ENCODE results near the gene AGRN. TPM values are rescaled to one million over a fixed set of nuclear protein-coding genes. Genes with fewer than 3 reads are reported as not detected.

Gene AGRN
- total RNA-seq, 4 donors from 2014 or later: 8.2 to 86.9 (median 26.2) TPM

DNA sequence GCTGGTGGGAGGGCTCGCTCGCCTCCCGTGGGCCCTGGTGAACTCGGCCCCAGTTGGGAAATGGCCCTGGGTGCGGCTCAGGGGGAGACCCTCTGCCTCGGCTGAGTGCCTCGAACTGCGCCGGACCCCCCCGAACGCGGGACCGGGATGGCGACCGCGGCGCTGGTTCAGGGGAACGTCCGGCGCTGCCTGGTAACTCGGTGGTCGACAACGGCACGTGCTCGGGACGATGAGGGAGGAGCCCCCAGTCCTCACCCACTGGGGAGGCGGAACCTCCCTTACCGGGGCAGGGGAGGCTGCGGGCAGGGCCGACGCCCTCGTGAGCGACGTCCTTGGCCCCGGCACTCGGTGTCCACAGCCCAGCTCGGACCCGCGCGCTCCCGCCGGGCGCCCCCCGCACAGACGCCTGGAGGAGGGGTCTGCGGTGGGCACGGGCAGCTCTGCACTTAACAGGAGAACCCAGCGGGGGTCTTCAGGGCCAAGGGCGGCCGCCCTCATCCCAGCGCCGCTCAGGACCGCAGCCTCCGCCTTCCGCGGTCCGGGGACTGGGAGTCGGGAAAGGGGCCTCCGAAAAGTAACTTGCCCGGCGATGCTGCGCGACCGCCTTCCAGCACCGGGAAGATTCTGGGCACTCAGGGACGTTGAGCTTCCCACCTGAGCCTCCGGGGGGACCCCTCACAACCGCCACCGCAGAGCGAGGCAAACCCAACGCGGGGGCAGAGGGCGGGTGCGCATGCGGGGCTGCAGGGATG is 21.8 kb upstream of the AGRN start:
- H3K36me3 ChIP-seq: no peaks in the 10 kb centered on the region
- peak in 1 of 2 donors; percentile 17 for DNase-seq
- H3K9me3 ChIP-seq: no peaks in the 10 kb centered on the region
- H3K27me3 ChIP-seq: peaks cover 0 to 4% of the 10 kb centered on the region in 2 donors
- no peak for TF ChIP-seq POLR2A (IDR thresholded peaks at IDR 0.05)
- TF ChIP-seq, protein P1, sequence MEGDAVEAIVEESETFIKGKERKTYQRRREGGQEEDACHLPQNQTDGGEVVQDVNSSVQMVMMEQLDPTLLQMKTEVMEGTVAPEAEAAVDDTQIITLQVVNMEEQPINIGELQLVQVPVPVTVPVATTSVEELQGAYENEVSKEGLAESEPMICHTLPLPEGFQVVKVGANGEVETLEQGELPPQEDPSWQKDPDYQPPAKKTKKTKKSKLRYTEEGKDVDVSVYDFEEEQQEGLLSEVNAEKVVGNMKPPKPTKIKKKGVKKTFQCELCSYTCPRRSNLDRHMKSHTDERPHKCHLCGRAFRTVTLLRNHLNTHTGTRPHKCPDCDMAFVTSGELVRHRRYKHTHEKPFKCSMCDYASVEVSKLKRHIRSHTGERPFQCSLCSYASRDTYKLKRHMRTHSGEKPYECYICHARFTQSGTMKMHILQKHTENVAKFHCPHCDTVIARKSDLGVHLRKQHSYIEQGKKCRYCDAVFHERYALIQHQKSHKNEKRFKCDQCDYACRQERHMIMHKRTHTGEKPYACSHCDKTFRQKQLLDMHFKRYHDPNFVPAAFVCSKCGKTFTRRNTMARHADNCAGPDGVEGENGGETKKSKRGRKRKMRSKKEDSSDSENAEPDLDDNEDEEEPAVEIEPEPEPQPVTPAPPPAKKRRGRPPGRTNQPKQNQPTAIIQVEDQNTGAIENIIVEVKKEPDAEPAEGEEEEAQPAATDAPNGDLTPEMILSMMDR (IDR thresholded peaks at IDR 0.05): no peak
- intact Hi-C loops (cut with DNase I; ENCODE audit: low total_unique reads): no loop called here
- no peaks in the 10 kb centered on the region for H3K4me1 ChIP-seq
- H3K27ac ChIP-seq: peak overlapping the region; percentile 93 to 94
- H3K4me3 ChIP-seq: peak overlapping the region in 1 of 2 donors; percentile 53

DNA sequence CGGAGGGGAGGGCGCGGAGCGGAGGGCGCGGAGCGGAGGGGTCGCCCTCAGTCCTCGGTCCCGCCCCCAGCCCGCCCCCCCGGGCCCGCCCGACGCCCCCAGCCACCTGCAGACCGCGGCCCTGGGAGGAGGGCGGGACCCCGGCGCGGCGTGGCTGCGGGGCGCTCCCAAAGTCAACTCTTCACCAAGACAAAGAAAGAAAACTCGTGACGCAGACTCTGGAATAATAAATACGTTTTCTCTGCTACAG is 21.2 kb upstream of the AGRN start:
- Histone ChIP-seq H3K27ac (peak overlapping the region; percentile 93 to 94), H3K27me3 (peaks cover 0 to 4% of the 10 kb centered on the region in 2 donors), H3K4me3 (peak overlapping the region; percentile 53 to 60), H3K36me3 (no peaks in the 10 kb centered on the region), H3K9me3 (no peaks in the 10 kb centered on the region), H3K4me1 (no peaks in the 10 kb centered on the region)
- no peak for TF ChIP-seq POLR2A (IDR thresholded peaks at IDR 0.05)
- TF ChIP-seq, protein P1 (IDR thresholded peaks at IDR 0.05): no peak
- intact Hi-C loops (cut with DNase I; ENCODE audit: low total_unique reads): no loop called here
- no peak for DNase-seq

DNA sequence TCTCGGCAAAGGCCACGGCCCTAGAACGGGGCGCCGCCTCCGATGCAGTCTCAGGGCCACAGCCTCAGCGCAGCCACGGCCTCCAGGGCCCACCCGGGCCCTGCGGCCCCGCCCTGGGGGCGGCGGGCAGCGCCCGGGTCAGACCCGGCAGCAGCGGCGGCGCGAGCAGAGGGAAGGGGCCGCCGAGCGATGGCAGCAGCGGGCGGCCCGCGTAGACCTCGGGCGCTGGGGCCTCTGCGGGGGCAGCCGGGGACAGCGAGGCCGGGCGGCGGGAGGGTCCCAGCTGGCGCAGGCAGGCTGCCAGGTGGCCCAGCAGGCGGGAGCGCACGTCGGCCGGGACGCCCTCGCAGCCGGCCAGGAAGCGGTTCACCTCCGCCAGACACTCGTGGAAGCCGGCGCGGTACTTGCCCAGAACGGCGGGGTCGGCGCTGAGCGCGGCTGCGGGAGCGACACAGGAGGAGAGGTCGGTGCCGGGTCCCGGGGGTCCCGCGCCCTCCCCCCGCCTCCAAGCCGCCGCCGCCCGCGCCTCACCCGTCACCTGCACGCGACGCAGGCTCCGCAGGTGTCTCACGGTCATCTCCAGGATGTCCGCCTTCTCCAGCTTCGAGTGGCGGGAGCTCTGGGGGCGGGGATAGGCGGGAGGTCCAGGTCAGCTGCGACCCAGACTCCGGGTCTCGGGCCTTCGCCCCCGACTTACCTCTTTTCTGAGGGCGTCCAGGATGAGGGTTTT is 20.8 kb upstream of the AGRN start:
- Histone ChIP-seq H3K27me3 (peaks cover 0 to 4% of the 10 kb centered on the region in 2 donors), H3K4me1 (no peaks in the 10 kb centered on the region), H3K36me3 (no peaks in the 10 kb centered on the region), H3K9me3 (no peaks in the 10 kb centered on the region), H3K27ac (peak overlapping the region; percentile 93 to 94), H3K4me3 (peak overlapping the region; percentile 53 to 60)
- DNase-seq: peak; percentile 26 to 30
- TF ChIP-seq POLR2A (IDR thresholded peaks at IDR 0.05): peak in 1 of 2 donors; percentile 24
- TF ChIP-seq, protein P1 (IDR thresholded peaks at IDR 0.05): peak in 1 of 4 experiments; percentile 8
- intact Hi-C loops (cut with DNase I; ENCODE audit: low total_unique reads): no loop called here

DNA sequence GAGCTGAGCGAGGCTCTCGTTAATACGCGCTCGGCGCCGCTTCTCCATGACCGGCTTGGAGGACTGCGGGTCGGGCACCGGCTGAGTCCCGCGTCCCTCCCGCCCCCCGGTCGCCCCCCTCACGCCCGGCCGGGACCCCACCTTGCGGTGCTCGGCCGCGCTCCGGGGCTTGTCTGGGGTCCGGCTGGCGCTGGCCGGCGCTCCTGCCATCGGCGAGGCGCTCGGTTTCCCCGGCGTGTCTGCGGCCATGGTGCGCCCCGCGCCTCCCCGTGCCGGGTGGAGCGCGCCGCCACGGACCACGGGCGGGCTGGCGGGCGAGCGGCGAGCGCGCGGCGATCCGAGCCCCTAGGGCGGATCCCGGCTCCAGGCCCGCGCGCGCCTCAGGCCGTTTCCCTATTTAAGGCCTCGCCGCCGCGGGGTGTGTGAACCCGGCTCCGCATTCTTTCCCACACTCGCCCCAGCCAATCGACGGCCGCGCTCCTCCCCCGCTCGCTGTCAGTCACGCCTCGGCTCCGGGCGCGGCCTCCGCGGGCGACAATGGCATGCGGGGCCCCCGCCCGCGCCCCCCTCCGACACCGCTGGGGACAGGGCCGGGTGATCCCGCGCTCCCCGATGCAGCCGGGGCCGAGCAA is 20.1 kb upstream of the AGRN start, which contains the start of gene HES4:
HES4 (minus strand) TSS at position 373 of the 632 bp plus-strand sequence; CDS start at position 249, 124 bp downstream.
- DNase-seq: peak; percentile 86 to 90
- TF ChIP-seq, protein P1 (IDR thresholded peaks at IDR 0.05): peak in 1 of 4 experiments; percentile 6
- peak; percentile 92 to 95 for TF ChIP-seq POLR2A (IDR thresholded peaks at IDR 0.05)
- Histone ChIP-seq H3K36me3 (no peaks in the 10 kb centered on the region), H3K27me3 (peaks cover 0 to 4% of the 10 kb centered on the region in 2 donors), H3K4me3 (peak within 1 kb of the TSS; percentile 53 to 60), H3K27ac (peak within 1 kb of the TSS; percentile 93 to 94), H3K9me3 (no peaks in the 10 kb centered on the region), H3K4me1 (peaks cover 0 to 1% of the 10 kb centered on the region in 2 donors)
- intact Hi-C loops (cut with DNase I; ENCODE audit: low total_unique reads): no loop called here
